ENCODE results near the gene CCDC85A. TPM values are rescaled to one million over a fixed set of nuclear protein-coding genes. Genes with fewer than 3 reads are reported as not detected.

The CCDC85A gene
- total RNA-seq, 2 donors from 2014 or later = 2.4 to 5.0 TPM

GRCh38 chr2:56207760-56208159, 24.0 kb downstream of the CCDC85A start:
- DNase-seq (ENCODE audit: low spot score) = no peak
- no peaks in the 10 kb centered on the region for H3K9me3 ChIP-seq
- TF ChIP-seq CTCF (IDR thresholded peaks at IDR 0.05) = no peak
- H3K4me1 ChIP-seq = no peaks in the 10 kb centered on the region
- H3K27ac ChIP-seq = no peak overlapping the region
- H3K27me3 ChIP-seq = no peaks in the 10 kb centered on the region
- H3K4me3 ChIP-seq = no peak overlapping the region
- H3K36me3 ChIP-seq = no peaks in the 10 kb centered on the region

- no peak for DNase-seq (ENCODE audit: low spot score)
- Histone ChIP-seq H3K36me3 (no peaks in the 10 kb centered on the region), H3K9me3 (no peaks in the 10 kb centered on the region), H3K27me3 (no peaks in the 10 kb centered on the region), H3K27ac (no peak overlapping the region), H3K4me1 (no peaks in the 10 kb centered on the region), H3K4me3 (no peak overlapping the region)
- TF ChIP-seq CTCF (IDR thresholded peaks at IDR 0.05) = no peak
Measured at GRCh38 chr2:56208380-56208779, 24.6 kb downstream of the CCDC85A start.

GRCh38 chr2:56209701-56210100, 25.9 kb downstream of the CCDC85A start:
- H3K36me3 ChIP-seq = no peaks in the 10 kb centered on the region
- no peak overlapping the region for H3K4me3 ChIP-seq
- H3K27me3 ChIP-seq = no peaks in the 10 kb centered on the region
- no peak overlapping the region for H3K27ac ChIP-seq
- H3K4me1 ChIP-seq = no peaks in the 10 kb centered on the region
- H3K9me3 ChIP-seq = no peaks in the 10 kb centered on the region
- TF ChIP-seq CTCF (IDR thresholded peaks at IDR 0.05) = no peak
- DNase-seq (ENCODE audit: low spot score) = no peak

GRCh38 chr2:56210291-56210690, 26.5 kb downstream of the CCDC85A start:
- no peak for DNase-seq (ENCODE audit: low spot score)
- Histone ChIP-seq H3K36me3 (no peaks in the 10 kb centered on the region), H3K4me1 (no peaks in the 10 kb centered on the region), H3K27me3 (no peaks in the 10 kb centered on the region), H3K4me3 (no peak overlapping the region), H3K9me3 (no peaks in the 10 kb centered on the region), H3K27ac (no peak overlapping the region)
- no peak for TF ChIP-seq CTCF (IDR thresholded peaks at IDR 0.05)

- Histone ChIP-seq H3K27me3 (no peaks in the 10 kb centered on the region), H3K27ac (no peak overlapping the region), H3K4me3 (no peak overlapping the region), H3K9me3 (no peaks in the 10 kb centered on the region), H3K36me3 (no peaks in the 10 kb centered on the region), H3K4me1 (no peaks in the 10 kb centered on the region)
- no peak for TF ChIP-seq CTCF (IDR thresholded peaks at IDR 0.05)
- DNase-seq (ENCODE audit: low spot score) = no peak
Measured at GRCh38 chr2:56211048-56211447, 27.3 kb downstream of the CCDC85A start.

GRCh38 chr2:56215911-56216310, 32.1 kb downstream of the CCDC85A start:
- H3K27ac ChIP-seq = no peak overlapping the region
- TF ChIP-seq CTCF (IDR thresholded peaks at IDR 0.05) = no peak
- no peaks in the 10 kb centered on the region for H3K4me1 ChIP-seq
- no peaks in the 10 kb centered on the region for H3K9me3 ChIP-seq
- DNase-seq (ENCODE audit: low spot score) = no peak
- H3K36me3 ChIP-seq = no peaks in the 10 kb centered on the region
- H3K27me3 ChIP-seq = no peaks in the 10 kb centered on the region
- H3K4me3 ChIP-seq = no peak overlapping the region

All from right atrium auricular region (tissue), 2 donors.